K562 (cell line): Measurements from ENCODE around the gene PAF1. TPM values are rescaled to one million over a fixed set of nuclear protein-coding genes. Genes with fewer than 3 reads are reported as not detected.

Source experiments
- CREM ChIP-seq: IDR thresholded peaks from 2 replicates; pipeline ENCODE4 v1.6.1; 2014; ENCODE audit warnings: antibody characterized with exemption, low read depth
- NCOA6 ChIP-seq: fragments of 450-650 bp; IDR thresholded peaks from 2 replicates; pipeline ENCODE4 v1.6.1; 2017; ENCODE audit warnings: mild to moderate bottlenecking
- NFIC ChIP-seq: fragments of 450-650 bp; IDR thresholded peaks from 2 replicates; pipeline ENCODE4 v1.6.1; 2017; ENCODE audit warnings: mild to moderate bottlenecking, inconsistent platforms
- PHTF2 ChIP-seq: fragments of 250-450 bp; sonication (Bioruptor Pico); IDR thresholded peaks from 2 replicates; pipeline ENCODE4 v1.5.0; 2021; ENCODE audit warnings: mild to moderate bottlenecking
- POLR2AphosphoS5 ChIP-seq: IDR thresholded peaks from 2 replicates; pipeline ENCODE4 v1.6.1; 2011; ENCODE audit warnings: mild to moderate bottlenecking, low read depth, low read length, moderate library complexity; ENCODE audit not compliant: control insufficient read depth, insufficient read depth
- RHOXF2B ChIP-seq: fragments of 250-450 bp; sonication (Bioruptor Pico); conservative IDR thresholded peaks from 2 replicates; pipeline ENCODE4 v1.5.1; 2021
- SAFB2 ChIP-seq: fragments of 200-400 bp; formaldehyde crosslinking; IDR thresholded peaks from 2 replicates; pipeline ENCODE4 v1.6.1; 2018; ENCODE audit warnings: borderline replicate concordance, low read length, low read depth, moderate library complexity; ENCODE audit not compliant: severe bottlenecking
- SIN3B ChIP-seq: fragments of 450-650 bp; IDR thresholded peaks from 2 replicates; pipeline ENCODE4 v1.6.1; 2017; ENCODE audit warnings: low read depth, mild to moderate bottlenecking, moderate library complexity
- ZEB2 ChIP-seq: fragments of 450-650 bp; IDR thresholded peaks from 2 replicates; pipeline ENCODE4 v1.6.1; 2016
- ZNF24 ChIP-seq: fragments of 450-650 bp; IDR thresholded peaks from 2 replicates; pipeline ENCODE4 v1.6.1; 2016
- polyA plus RNA-seq, 8 experiments: library from polyadenylated mRNA; depleted of rRNA in 4 of 8; stranded (reverse) in 5 of 8; unstranded in 3 of 8; fragments of >200 nt; fragmentation: Nextera tagmentation in 2 of 8; fragmentation: Illumina TruSeq in 1 of 8; extraction: Ambion mirVana in 2 of 8; extraction: Trizol in 1 of 8; gene quantifications; 2 replicates each; pipeline versions ENCODE4 v1.2.1 to v1.2.3, GENCODE V29; 2011 to 2014; ENCODE audit warnings: inconsistent platforms in 1 of 8, missing spikeins in 1 of 8
- total RNA-seq, 7 experiments: library from RNA; depleted of rRNA in 6 of 7; stranded (reverse); fragments of >200 nt in 6 of 7; fragmentation: Illumina TruSeq in 2 of 7; extraction: Trizol in 2 of 7; gene quantifications; 2 replicates each; pipeline versions ENCODE4 v1.2.1 to v1.2.3, GENCODE V29; 2011 to 2021; ENCODE audit warnings: low replicate concordance in 1 of 7
- TF ChIP-seq, protein P1 (sequence below), 2 experiments: fragments of 450-650 bp; IDR thresholded peaks; 2 replicates each; pipeline ENCODE4 v1.6.1; 2016; ENCODE audit warnings: mild to moderate bottlenecking in 2 of 2, borderline replicate concordance in 1 of 2, low read depth in 1 of 2, moderate library complexity in 1 of 2
- TF ChIP-seq, protein P2 (sequence below): sonication (generic); formaldehyde crosslinking; IDR thresholded peaks from 2 replicates; pipeline ENCODE4 v1.8.1; 2023; ENCODE audit warnings: mild to moderate bottlenecking, missing genetic modification reagents
- TF ChIP-seq, protein P3 (sequence below): fragments of 200-800 bp; sonication (Bioruptor generic); IDR thresholded peaks from 2 replicates; pipeline ENCODE4 v1.6.1; 2017; ENCODE audit warnings: missing genetic modification characterization, missing compliant biosample characterization

The PAF1 gene
- total and polyA plus RNA-seq, 9 of the 15 experiments (the other 6 are each of a cell fraction or from before 2014, with no cell fraction given) = 1.5 to 45.0 (median 33.8) TPM

DNA sequence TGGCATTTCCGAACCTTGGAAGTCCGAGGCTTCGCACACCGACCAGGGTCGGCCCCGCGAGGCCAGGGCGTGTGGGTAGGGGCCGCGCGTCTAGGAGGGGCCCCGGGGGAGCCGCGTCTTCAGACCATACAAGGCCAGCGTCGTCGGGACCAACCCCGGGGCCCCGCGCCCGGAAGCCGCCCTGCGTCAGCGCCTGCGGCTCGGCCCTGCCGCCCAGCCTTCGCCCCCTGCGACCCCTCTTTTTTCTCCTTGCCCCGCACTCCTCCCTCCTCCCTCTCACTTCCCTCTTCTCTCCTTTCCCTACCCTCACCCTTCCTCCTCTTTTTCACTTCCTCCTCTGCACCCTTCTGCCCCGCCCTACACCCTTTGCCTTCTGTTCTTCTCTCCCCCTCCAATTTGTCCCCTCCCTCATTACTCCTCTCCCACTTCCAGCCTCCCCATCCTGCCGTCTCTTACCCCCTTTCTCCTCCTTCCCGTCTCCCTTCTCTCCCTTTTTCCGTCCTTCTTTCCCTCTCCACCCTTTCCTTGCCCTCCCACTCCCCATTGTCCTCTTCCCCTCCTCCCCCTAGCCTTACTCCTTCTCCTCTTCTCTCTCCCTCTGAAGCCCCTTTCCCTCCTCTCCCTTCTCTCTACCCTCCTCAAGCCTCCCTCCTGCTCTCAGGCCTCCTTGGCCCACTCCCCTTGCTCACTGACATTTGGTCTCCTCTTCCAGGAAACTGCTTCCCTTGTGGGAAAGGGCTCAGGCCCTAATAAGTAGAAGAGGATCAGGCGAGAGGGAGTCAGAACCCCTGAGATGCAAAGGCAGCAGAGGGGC, 19.3 kb upstream of the PAF1 start (continued):
- TF ChIP-seq POLR2AphosphoS5 = no peak; the same call in 1 of the 2 replicates
- no peak for TF ChIP-seq ZNF24
- TF ChIP-seq, protein P1, sequence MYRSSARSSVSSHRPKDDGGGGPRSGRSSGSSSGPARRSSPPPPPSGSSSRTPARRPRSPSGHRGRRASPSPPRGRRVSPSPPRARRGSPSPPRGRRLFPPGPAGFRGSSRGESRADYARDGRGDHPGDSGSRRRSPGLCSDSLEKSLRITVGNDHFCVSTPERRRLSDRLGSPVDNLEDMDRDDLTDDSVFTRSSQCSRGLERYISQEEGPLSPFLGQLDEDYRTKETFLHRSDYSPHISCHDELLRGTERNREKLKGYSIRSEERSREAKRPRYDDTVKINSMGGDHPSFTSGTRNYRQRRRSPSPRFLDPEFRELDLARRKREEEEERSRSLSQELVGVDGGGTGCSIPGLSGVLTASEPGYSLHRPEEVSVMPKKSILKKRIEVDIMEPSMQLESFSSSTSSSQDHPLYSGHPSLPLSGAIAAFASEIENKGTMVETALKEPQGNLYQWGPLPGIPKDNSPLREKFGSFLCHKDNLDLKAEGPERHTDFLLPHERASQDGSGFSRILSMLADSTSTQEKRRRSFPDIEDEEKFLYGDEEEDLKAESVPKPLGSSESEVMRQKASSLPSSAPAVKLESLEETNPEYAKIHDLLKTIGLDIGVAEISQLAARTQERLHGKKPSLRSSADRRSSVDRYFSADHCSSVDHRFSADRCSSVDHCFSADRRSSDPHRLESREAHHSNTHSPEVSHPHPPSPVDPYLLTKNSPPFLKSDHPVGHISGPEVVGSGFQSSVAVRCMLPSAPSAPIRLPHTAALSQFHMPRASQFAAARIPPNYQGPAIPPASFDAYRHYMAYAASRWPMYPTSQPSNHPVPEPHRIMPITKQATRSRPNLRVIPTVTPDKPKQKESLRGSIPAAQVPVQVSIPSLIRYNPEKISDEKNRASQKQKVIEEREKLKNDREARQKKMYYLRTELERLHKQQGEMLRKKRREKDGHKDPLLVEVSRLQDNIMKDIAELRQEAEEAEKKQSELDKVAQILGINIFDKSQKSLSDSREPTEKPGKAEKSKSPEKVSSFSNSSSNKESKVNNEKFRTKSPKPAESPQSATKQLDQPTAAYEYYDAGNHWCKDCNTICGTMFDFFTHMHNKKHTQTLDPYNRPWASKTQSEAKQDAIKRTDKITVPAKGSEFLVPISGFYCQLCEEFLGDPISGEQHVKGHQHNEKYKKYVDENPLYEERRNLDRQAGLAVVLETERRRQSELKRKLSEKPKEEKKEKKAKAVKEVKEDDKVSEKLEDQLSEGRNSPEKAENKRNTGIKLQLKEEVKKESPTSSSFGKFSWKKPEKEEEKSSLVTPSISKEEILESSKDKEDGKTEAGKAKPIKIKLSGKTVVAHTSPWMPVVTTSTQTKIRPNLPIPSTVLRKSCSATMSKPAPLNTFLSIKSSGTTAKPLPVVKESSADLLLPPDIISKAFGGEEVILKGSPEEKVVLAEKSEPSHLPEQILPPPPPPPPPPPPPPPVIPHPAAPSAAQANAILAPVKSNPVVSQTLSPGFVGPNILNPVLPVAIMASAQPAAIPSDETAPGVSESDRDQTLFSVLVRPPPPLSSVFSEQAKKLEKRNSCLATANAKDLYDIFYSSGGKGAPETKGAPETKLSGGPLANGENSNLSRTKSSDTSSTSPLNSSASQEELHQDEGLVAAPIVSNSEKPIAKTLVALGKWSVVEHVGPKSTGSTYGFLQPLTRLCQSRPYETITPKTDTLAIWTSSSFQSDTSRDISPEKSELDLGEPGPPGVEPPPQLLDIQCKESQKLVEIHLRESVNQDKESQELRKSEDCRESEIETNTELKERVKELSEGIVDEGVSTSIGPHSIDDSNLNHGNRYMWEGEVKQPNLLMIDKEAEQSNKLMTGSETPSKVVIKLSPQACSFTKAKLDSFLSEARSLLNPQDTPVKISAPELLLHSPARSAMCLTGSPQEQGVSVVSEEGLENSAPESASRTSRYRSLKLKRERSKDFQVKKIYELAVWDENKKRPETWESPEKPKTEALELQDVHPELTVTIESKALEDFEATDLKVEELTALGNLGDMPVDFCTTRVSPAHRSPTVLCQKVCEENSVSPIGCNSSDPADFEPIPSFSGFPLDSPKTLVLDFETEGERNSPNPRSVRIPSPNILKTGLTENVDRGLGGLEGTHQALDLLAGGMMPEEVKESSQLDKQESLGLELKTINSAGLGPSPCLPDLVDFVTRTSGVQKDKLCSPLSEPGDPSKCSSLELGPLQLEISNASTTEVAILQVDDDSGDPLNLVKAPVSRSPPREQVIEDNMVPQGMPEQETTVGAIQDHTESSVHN (IDR thresholded peaks at IDR 0.05; ENCODE audit: borderline replicate concordance in 1 of 2, low read depth in 1 of 2) = 0 out of 4 replicates have a peak, but pooled peaks of 1 of the 2 experiments have one; percentile 32
- TF ChIP-seq RHOXF2B (CRISPR knock-in tag) = no peak
- no peak for TF ChIP-seq PHTF2
- TF ChIP-seq, protein P2, sequence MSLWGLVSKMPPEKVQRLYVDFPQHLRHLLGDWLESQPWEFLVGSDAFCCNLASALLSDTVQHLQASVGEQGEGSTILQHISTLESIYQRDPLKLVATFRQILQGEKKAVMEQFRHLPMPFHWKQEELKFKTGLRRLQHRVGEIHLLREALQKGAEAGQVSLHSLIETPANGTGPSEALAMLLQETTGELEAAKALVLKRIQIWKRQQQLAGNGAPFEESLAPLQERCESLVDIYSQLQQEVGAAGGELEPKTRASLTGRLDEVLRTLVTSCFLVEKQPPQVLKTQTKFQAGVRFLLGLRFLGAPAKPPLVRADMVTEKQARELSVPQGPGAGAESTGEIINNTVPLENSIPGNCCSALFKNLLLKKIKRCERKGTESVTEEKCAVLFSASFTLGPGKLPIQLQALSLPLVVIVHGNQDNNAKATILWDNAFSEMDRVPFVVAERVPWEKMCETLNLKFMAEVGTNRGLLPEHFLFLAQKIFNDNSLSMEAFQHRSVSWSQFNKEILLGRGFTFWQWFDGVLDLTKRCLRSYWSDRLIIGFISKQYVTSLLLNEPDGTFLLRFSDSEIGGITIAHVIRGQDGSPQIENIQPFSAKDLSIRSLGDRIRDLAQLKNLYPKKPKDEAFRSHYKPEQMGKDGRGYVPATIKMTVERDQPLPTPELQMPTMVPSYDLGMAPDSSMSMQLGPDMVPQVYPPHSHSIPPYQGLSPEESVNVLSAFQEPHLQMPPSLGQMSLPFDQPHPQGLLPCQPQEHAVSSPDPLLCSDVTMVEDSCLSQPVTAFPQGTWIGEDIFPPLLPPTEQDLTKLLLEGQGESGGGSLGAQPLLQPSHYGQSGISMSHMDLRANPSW (CRISPR knock-in tag) = no peak
- peak; percentile 26; the same call in 1 of the 2 replicates for TF ChIP-seq ZEB2
- no peak for TF ChIP-seq SIN3B
- 0 out of 2 replicates have a peak, but pooled peaks have one; percentile 13 for TF ChIP-seq CREM
- no peak for TF ChIP-seq NCOA6
- TF ChIP-seq, protein P3, sequence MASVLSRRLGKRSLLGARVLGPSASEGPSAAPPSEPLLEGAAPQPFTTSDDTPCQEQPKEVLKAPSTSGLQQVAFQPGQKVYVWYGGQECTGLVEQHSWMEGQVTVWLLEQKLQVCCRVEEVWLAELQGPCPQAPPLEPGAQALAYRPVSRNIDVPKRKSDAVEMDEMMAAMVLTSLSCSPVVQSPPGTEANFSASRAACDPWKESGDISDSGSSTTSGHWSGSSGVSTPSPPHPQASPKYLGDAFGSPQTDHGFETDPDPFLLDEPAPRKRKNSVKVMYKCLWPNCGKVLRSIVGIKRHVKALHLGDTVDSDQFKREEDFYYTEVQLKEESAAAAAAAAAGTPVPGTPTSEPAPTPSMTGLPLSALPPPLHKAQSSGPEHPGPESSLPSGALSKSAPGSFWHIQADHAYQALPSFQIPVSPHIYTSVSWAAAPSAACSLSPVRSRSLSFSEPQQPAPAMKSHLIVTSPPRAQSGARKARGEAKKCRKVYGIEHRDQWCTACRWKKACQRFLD = peak; percentile 71
- TF ChIP-seq SAFB2 = no peak
- peak; percentile 20; the same call in 1 of the 2 replicates for TF ChIP-seq NFIC
